H9 (cell line): ENCODE results near the gene ACOX3. TPM values are rescaled to one million over a fixed set of nuclear protein-coding genes. Genes with fewer than 3 reads are reported as not detected.

ENCODE experiments used
- DNase-seq: peaks from one replicate; pipeline ENCODE4 v3.0.0-alpha.2; 2017
- H2AFZ ChIP-seq: one replicate; pipeline ENCODE4 v1.6.1; 2013; ENCODE audit warnings: mild to moderate bottlenecking, low read length, control low read depth, moderate library complexity
- H2AK5ac ChIP-seq: 2 replicates; pipeline ENCODE4 v1.6.1; 2013; ENCODE audit warnings: low read length, control low read depth, mixed read lengths; ENCODE audit not compliant: insufficient read length
- H2BK120ac ChIP-seq: one replicate; pipeline ENCODE4 v1.6.1; 2013; ENCODE audit warnings: low read depth, mild to moderate bottlenecking, low read length, control low read depth, inconsistent platforms; ENCODE audit not compliant: poor library complexity, severe bottlenecking
- H2BK12ac ChIP-seq: 2 replicates; pipeline ENCODE4 v1.6.1; 2013; ENCODE audit warnings: low read length, control low read depth, mixed read lengths, low read depth; ENCODE audit not compliant: insufficient read length
- H2BK15ac ChIP-seq: 2 replicates; pipeline ENCODE4 v1.6.1; 2013; ENCODE audit warnings: low read depth, low read length, control low read depth
- H2BK20ac ChIP-seq: one replicate; pipeline ENCODE4 v1.6.1; 2013; ENCODE audit warnings: low read depth, mild to moderate bottlenecking, low read length, control low read depth, inconsistent platforms; ENCODE audit not compliant: poor library complexity, severe bottlenecking
- H2BK5ac ChIP-seq: 2 replicates; pipeline ENCODE4 v1.6.1; 2013; ENCODE audit warnings: low read length, control low read depth, mixed read lengths; ENCODE audit not compliant: insufficient read length
- H3K14ac ChIP-seq: 2 replicates; pipeline ENCODE4 v1.6.1; 2013; ENCODE audit warnings: low read length, control low read depth; ENCODE audit not compliant: insufficient read depth
- H3K18ac ChIP-seq: 2 replicates; pipeline ENCODE4 v1.6.1; 2013; ENCODE audit warnings: low read depth, mild to moderate bottlenecking, mixed read lengths, low read length, control low read depth; ENCODE audit not compliant: insufficient read length
- H3K23ac ChIP-seq: 2 replicates; pipeline ENCODE4 v1.6.1; 2013; ENCODE audit warnings: low read length, control low read depth, mixed read lengths, low read depth; ENCODE audit not compliant: insufficient read length
- H3K23me2 ChIP-seq: 2 replicates; pipeline ENCODE4 v1.6.1; 2013; ENCODE audit warnings: low read depth, mild to moderate bottlenecking, mixed read lengths, low read length, control low read depth; ENCODE audit not compliant: insufficient read length, poor library complexity, severe bottlenecking
- H3K27ac ChIP-seq: 2 replicates; pipeline ENCODE4 v1.5.1; 2013; ENCODE audit warnings: low read length, control low read depth, mixed read lengths, low read depth; ENCODE audit not compliant: insufficient read length
- H3K27me3 ChIP-seq: 2 replicates; pipeline ENCODE4 v1.6.1; 2013; ENCODE audit warnings: low read length, control low read depth, inconsistent platforms; ENCODE audit not compliant: insufficient read depth
- H3K4ac ChIP-seq: 2 replicates; pipeline ENCODE4 v1.6.1; 2013; ENCODE audit warnings: low read depth, mild to moderate bottlenecking, control low read depth, inconsistent platforms, low read length, moderate library complexity
- H3K4me1 ChIP-seq: 2 replicates; pipeline ENCODE4 v1.6.1; 2013; ENCODE audit warnings: low read length, control low read depth, inconsistent platforms; ENCODE audit not compliant: insufficient read depth
- H3K4me2 ChIP-seq: 2 replicates; pipeline ENCODE4 v1.6.1; 2013; ENCODE audit warnings: low read length, control low read depth, mixed read lengths; ENCODE audit not compliant: insufficient read length, insufficient read depth
- H3K56ac ChIP-seq: 2 replicates; pipeline ENCODE4 v1.6.1; 2013; ENCODE audit warnings: low read depth, mild to moderate bottlenecking, mixed read lengths, low read length, control low read depth; ENCODE audit not compliant: insufficient read length
- H3K79me1 ChIP-seq: 2 replicates; pipeline ENCODE4 v1.6.1; 2013; ENCODE audit warnings: low read depth, mild to moderate bottlenecking, moderate library complexity, low read length, control low read depth, inconsistent platforms; ENCODE audit not compliant: insufficient read depth, poor library complexity, severe bottlenecking
- H3K79me2 ChIP-seq: 2 replicates; pipeline ENCODE4 v1.6.1; 2013; ENCODE audit warnings: low read length, control low read depth, inconsistent platforms; ENCODE audit not compliant: insufficient read depth
- H3K9ac ChIP-seq: 2 replicates; pipeline ENCODE4 v1.6.1; 2013; ENCODE audit warnings: low read length, control low read depth, mixed read lengths; ENCODE audit not compliant: insufficient read length; ENCODE audit errors: extremely low read depth
- H3K9me3 ChIP-seq: one replicate; pipeline ENCODE4 v1.6.1; 2013; ENCODE audit warnings: low read depth, low read length, inconsistent platforms; ENCODE audit not compliant: control insufficient read depth
- H3T11ph ChIP-seq: one replicate; pipeline ENCODE4 v1.6.1; 2013; ENCODE audit warnings: mild to moderate bottlenecking, low read length, control low read depth, inconsistent platforms
- H4K20me1 ChIP-seq: one replicate; pipeline ENCODE4 v1.6.1; 2013; ENCODE audit not compliant: control insufficient read depth, insufficient read length, insufficient read depth
- H4K5ac ChIP-seq: 2 replicates; pipeline ENCODE4 v1.6.1; 2013; ENCODE audit warnings: low read depth, mild to moderate bottlenecking, mixed read lengths, low read length, control low read depth; ENCODE audit not compliant: insufficient read length
- H4K8ac ChIP-seq: replicated peaks from 2 replicates; pipeline ENCODE4 v1.6.1; 2013; ENCODE audit warnings: low read length, control low read depth, mixed read lengths, low read depth; ENCODE audit not compliant: insufficient read length
- H4K91ac ChIP-seq: 2 replicates; pipeline ENCODE4 v1.6.1; 2013; ENCODE audit warnings: low read depth, mild to moderate bottlenecking, moderate library complexity, mixed read lengths, low read length, control low read depth; ENCODE audit not compliant: insufficient read length
- H3K27ac Mint-ChIP-seq, 3 experiments: 2 replicates in 2 of 3; 3 replicates in 1 of 3; pipeline ENCODE4 v1.8.0; 2020 to 2021; ENCODE audit warnings: mixed read lengths in 3 of 3, mild to moderate bottlenecking in 1 of 3, moderate library complexity in 1 of 3
- H3K27me3 Mint-ChIP-seq: 2 replicates; pipeline ENCODE4 v1.8.0; 2021; ENCODE audit warnings: low read depth, mild to moderate bottlenecking, moderate library complexity, mixed read lengths
- H3K36me3 Mint-ChIP-seq, 3 experiments: 2 replicates in 2 of 3; 3 replicates in 1 of 3; pipeline ENCODE4 v1.8.0; 2020 to 2021; ENCODE audit warnings: low read depth in 3 of 3, mixed read lengths in 3 of 3; ENCODE audit not compliant: insufficient read depth in 1 of 3
- H3K4me1 Mint-ChIP-seq, 2 experiments: 2 replicates each; pipeline ENCODE4 v1.8.0; 2020; ENCODE audit warnings: mixed read lengths in 2 of 2
- H3K4me3 Mint-ChIP-seq, 2 experiments: 2 replicates in 1 of 2; 3 replicates in 1 of 2; pipeline ENCODE4 v1.8.0; 2020 to 2021; ENCODE audit warnings: mild to moderate bottlenecking in 2 of 2, mixed read lengths in 2 of 2, moderate library complexity in 1 of 2
- H3K9me3 Mint-ChIP-seq, 2 experiments: 2 replicates in 1 of 2; 3 replicates in 1 of 2; pipeline ENCODE4 v1.8.0; 2020; ENCODE audit warnings: mild to moderate bottlenecking in 2 of 2, mixed read lengths in 2 of 2, moderate library complexity in 1 of 2
- WGBS: extraction: QIAGEN DNeasy Blood & Tissue Kit; methylation state at CpG from one replicate; pipeline ENCODE4 v1.1.7; 2013; ENCODE audit warnings: missing lambda C conversion rate, low lambda C conversion rate, mixed read lengths; ENCODE audit not compliant: insufficient read length; ENCODE audit errors: extremely low coverage; 5-methylcytosine and 5-hydroxymethylcytosine counted together
- total RNA-seq: library from RNA; stranded (reverse); gene quantifications from 2 replicates; pipeline ENCODE4 v1.2.1, GENCODE V29; 2021
- TF ChIP-seq, protein P1 (sequence below): fragments of 200-600 bp; sonication (generic); conservative IDR thresholded peaks from 3 replicates; pipeline ENCODE4 v1.8.0; 2021; ENCODE audit warnings: antibody characterized with exemption, mild to moderate bottlenecking

ACOX3 gene
- total RNA-seq, 1 experiment from 2014 or later = 13.8 TPM

DNA sequence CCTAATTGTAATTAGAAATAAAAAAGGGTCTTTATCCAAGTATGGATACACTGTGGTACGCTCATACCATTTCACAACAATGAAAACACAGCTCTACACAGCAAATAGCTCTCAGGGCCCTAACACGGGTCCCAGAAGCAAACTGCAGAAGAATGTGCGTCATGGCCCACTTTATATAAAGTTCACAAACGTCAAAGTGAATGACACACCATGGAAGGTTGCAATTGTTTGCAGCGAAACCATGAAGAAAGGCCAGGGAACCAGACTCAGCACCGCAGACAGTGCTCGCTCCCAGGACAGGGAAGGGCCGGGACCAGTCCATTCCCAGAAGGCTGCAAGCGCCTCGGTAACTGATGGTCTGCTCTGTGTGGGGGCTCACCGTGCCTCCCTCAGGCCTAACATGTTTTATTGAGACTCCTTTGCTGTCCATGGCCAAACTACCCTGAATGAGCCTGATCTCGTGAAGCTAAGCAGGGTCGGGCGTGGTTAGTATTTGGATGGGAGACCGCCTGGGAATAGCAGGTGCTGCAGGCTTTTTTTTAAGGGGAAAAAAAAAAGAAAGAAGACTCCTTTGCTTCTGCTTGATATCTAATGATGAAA lies 47.8 kb downstream of the ACOX3 start:
- Mint-ChIP-seq H3K4me3 (no peak overlapping the region; a peak in 1 of 5 replicates), H3K27ac (no peak overlapping the region; a peak in 1 of 7 replicates), H3K9me3 (no peaks in the 10 kb centered on the region), H3K4me1 (peaks cover 22 to 24% of the 10 kb centered on the region in 2 experiments), H3K36me3 (peaks cover 0 to 2% (median 0%) of the 10 kb centered on the region in 3 experiments; a peak in 2 of 7 replicates), H3K27me3 (no peaks in the 10 kb centered on the region)
- no peak overlapping the region for H2AK5ac ChIP-seq
- no peaks in the 10 kb centered on the region for H3K9me3 ChIP-seq
- H4K5ac ChIP-seq = no peak overlapping the region
- WGBS = no CpG with 5 or more reads among the region's 15 CpGs
- H3K79me1 ChIP-seq = no peaks in the 10 kb centered on the region
- no peak overlapping the region for H2BK12ac ChIP-seq
- no peak overlapping the region for H3K4ac ChIP-seq
- no peak overlapping the region for H2AFZ ChIP-seq
- no peak overlapping the region; the same call in 1 of the 2 replicates for H3K14ac ChIP-seq
- H3K18ac ChIP-seq = no peak overlapping the region
- H3K4me1 ChIP-seq = peaks cover 3% of the 10 kb centered on the region; the same call in 1 of the 2 replicates
- no peak overlapping the region for H3K9ac ChIP-seq
- H3K56ac ChIP-seq = no peak overlapping the region
- H3K23ac ChIP-seq = no peak overlapping the region
- no peak overlapping the region for H2BK20ac ChIP-seq
- TF ChIP-seq, protein P1, sequence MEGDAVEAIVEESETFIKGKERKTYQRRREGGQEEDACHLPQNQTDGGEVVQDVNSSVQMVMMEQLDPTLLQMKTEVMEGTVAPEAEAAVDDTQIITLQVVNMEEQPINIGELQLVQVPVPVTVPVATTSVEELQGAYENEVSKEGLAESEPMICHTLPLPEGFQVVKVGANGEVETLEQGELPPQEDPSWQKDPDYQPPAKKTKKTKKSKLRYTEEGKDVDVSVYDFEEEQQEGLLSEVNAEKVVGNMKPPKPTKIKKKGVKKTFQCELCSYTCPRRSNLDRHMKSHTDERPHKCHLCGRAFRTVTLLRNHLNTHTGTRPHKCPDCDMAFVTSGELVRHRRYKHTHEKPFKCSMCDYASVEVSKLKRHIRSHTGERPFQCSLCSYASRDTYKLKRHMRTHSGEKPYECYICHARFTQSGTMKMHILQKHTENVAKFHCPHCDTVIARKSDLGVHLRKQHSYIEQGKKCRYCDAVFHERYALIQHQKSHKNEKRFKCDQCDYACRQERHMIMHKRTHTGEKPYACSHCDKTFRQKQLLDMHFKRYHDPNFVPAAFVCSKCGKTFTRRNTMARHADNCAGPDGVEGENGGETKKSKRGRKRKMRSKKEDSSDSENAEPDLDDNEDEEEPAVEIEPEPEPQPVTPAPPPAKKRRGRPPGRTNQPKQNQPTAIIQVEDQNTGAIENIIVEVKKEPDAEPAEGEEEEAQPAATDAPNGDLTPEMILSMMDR = no peak
- no peaks in the 10 kb centered on the region for H3K79me2 ChIP-seq
- no peaks in the 10 kb centered on the region for H4K20me1 ChIP-seq
- no peak overlapping the region for H3T11ph ChIP-seq
- no peak overlapping the region for H2BK15ac ChIP-seq
- no peaks in the 10 kb centered on the region for H3K23me2 ChIP-seq
- no peaks in the 10 kb centered on the region for H3K27me3 ChIP-seq
- no peak overlapping the region for H3K27ac ChIP-seq
- H3K4me2 ChIP-seq = no peak overlapping the region
- no peak overlapping the region for H2BK5ac ChIP-seq
- H4K8ac ChIP-seq = no peak overlapping the region
- H2BK120ac ChIP-seq = no peak overlapping the region
- H4K91ac ChIP-seq = no peak overlapping the region
- DNase-seq = no peak
